D721Med (cell line): Measurements from ENCODE around the gene GLB1L3.

Source experiments
- DNase-seq: peaks from one replicate; pipeline ENCODE4 v3.0.0; 2011; ENCODE audit warnings: low spot score; ENCODE audit not compliant: insufficient read length
- FAIRE-seq: peaks from 2 replicates; lab custom pipeline; 2011; peaks lifted over from hg19 to GRCh38; lab: Jason Lieb, UNC
- TF ChIP-seq, protein P1 (sequence below): IDR thresholded peaks from 2 replicates; pipeline ENCODE4 v1.5.1; 2012; ENCODE audit warnings: mild to moderate bottlenecking, control low read depth; ENCODE audit not compliant: insufficient read depth; ENCODE audit errors: missing control alignments

The GLB1L3 gene

DNA sequence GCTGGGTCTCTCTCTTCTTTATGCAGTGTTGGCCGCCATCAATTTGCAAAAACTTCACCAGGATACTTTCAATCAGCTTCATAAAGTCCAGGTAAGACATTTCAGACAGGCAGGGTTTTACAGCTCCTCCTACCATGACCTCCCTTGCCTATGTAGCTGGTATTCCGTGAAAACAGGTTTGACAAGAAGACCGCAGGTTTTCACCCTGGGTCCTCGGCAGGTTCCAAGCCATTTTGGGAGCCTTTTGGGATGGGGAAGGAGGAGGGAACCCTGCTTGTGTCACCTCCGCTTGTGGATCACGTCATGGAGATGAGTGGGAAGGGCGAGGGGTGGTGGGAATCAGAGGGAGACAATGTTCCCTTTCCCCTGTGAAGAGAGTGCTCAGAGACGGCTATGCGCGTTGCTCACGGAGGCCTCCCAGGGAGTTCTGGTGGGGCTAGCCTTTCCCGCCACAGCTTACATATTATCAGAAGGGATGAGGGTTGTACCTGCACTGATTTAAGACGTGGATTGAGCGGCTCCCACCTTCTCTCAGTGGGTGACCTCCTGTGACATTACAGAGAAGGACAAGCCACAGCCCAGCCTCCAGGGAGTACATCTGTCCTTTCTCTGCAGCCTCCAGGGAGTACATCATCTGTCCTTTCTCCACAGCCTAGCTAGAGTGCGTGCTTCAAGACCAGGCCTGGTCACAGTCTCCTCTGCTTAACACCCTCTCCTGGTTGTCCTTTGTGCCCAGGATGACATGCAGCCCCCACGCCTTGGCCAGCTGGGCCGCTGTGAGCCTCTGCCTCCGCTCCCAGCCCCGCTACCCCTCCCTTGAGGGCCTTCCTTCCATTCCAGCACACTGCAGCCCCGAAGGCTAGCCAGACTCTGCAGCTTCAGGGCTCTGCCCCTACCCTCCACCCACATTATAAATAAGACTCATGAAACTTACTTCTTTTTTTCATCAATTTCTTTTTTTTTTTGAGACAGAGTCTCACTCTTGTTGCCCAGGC, 17.2 kb downstream of the GLB1L3 start:
- TF ChIP-seq, protein P1, sequence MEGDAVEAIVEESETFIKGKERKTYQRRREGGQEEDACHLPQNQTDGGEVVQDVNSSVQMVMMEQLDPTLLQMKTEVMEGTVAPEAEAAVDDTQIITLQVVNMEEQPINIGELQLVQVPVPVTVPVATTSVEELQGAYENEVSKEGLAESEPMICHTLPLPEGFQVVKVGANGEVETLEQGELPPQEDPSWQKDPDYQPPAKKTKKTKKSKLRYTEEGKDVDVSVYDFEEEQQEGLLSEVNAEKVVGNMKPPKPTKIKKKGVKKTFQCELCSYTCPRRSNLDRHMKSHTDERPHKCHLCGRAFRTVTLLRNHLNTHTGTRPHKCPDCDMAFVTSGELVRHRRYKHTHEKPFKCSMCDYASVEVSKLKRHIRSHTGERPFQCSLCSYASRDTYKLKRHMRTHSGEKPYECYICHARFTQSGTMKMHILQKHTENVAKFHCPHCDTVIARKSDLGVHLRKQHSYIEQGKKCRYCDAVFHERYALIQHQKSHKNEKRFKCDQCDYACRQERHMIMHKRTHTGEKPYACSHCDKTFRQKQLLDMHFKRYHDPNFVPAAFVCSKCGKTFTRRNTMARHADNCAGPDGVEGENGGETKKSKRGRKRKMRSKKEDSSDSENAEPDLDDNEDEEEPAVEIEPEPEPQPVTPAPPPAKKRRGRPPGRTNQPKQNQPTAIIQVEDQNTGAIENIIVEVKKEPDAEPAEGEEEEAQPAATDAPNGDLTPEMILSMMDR = no peak
- FAIRE-seq = no peak
- DNase-seq = no peak

GRCh38 chr11:134294664-134295063, 18.5 kb downstream of the GLB1L3 start:
- TF ChIP-seq, protein P1 = no peak
- DNase-seq = no peak
- FAIRE-seq = peak; percentile 11

GRCh38 chr11:134312223-134312622, 36.0 kb downstream of the GLB1L3 start:
- DNase-seq (no peak), FAIRE-seq (no peak)
- TF ChIP-seq, protein P1 = no peak

GRCh38 chr11:134312807-134313206, 36.6 kb downstream of the GLB1L3 start:
- no peak for FAIRE-seq
- DNase-seq = no peak
- TF ChIP-seq, protein P1 = no peak

- TF ChIP-seq, protein P1 = no peak
- DNase-seq (no peak), FAIRE-seq (no peak)
Measured at GRCh38 chr11:134313379-134313778, 37.2 kb downstream of the GLB1L3 start.

DNA sequence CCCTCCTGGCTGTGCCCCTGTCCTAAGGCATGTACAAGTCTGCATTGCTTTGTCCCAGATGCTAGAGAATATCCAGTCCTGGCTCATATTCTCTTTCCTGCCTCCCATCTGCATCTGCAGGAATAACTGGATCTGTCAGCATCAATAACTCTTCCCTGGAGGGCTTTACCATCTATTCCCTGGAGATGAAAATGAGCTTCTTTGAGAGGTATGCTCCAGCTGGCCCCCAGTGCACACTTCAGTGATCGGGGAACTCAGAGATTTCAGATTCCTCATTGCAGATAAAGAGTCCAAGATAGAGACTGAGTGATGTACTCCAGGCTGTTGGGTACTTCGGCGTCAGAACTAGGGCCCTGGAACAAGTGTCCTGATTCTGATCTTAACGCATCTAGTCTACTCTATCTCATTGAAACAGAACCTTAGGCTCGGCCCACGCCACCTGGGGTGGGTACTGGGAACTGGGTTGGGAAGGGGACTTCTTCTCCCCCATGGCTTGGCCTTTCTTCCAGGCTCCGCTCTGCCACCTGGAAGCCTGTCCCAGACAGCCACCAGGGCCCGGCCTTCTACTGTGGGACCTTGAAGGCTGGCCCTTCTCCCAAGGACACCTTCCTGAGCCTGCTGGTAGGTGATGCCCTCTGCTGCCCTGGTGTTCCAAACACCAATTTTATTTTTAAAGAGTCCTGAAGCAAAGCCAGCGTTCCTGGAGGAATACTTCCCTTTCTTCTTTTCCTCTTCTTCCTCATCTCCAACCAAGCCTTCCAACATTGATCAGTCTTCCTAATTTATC, 37.8 kb downstream of the GLB1L3 start:
- DNase-seq = no peak
- no peak for FAIRE-seq
- TF ChIP-seq, protein P1 = no peak
